ENCODE measurements around the gene KCTD7.
"Not testable (repeated sequence)": the region's sequence is repeated elsewhere in the genome, so short reads cannot be mapped to it uniquely, and the experiment has no call there.

Gene KCTD7

GRCh38 chr7:66628361-66629221, at the start of gene KCTD7:
Gene KCTD7 (plus strand): TSS chr7:66628881. CDS start chr7:66629065, 184 bp downstream.
- peak; percentile 65 for DNase-seq (ENCODE audit: low read depth)

- DNase-seq (ENCODE audit: low read depth): not testable (repeated sequence)
Measured at GRCh38 chr7:66580380-66580779, 48.3 kb upstream of the KCTD7 start.

GRCh38 chr7:66582816-66583489, 45.7 kb upstream of the KCTD7 start:
- DNase-seq (ENCODE audit: low read depth): not testable (repeated sequence)

GRCh38 chr7:66583490-66584110, 45.1 kb upstream of the KCTD7 start:
- no peak for DNase-seq (ENCODE audit: low read depth)

- no peak for DNase-seq (ENCODE audit: low read depth)
Measured at GRCh38 chr7:66586181-66586580, 42.5 kb upstream of the KCTD7 start.

DNA sequence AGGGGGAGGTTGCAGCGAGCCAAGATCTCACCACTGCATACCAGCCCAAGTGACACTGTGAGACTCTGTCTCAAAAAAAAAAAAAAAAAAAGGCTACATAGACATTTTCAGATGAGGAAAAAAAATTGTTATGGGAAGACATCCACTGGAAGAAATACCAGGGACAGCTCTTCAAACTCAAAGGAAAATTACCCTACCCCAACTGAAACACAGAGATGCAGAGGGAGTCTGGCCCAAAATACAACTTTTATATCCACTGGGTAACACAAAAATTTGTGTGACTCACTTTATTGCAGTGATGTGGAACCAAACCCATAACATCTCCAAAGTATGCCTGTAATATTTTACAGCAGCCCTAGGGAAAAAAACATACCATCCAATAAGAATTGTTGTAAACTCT, 40.5 kb upstream of the KCTD7 start:
- not testable (repeated sequence) for DNase-seq (ENCODE audit: low read depth)

DNA sequence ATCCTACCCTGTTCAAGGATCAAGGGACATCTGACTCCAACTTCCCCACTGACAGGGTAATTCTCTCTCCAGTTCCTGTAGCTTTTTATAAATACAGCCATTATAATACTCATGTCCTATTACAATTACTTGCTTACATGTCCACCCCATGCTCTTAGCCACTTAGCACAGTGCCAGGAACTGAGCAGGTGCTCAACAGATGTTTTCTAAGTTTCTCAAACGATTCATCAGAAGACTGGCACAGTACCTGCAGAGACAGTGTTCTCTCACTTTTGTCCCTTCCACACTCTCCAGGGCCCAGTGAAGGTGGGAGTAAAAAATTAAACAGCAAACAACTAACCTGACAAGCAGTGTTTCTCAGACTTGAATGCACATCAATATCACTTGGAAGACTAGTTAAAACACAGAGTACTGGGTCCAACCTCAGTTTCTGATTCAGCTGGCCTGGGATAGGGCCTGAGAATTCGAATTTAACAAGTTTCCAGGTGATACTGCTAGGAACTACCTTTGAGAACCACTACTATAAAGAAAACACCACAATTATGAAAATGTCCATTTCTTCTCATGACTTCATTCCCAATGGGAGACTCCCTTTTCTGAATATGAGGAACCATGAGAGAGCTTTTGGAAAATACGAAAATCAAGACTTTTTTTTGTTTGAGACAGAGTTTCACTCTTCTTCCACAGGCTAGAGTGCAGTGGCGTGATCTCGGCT, 39.7 kb upstream of the KCTD7 start:
- DNase-seq (ENCODE audit: low read depth): not testable (repeated sequence)

DNA sequence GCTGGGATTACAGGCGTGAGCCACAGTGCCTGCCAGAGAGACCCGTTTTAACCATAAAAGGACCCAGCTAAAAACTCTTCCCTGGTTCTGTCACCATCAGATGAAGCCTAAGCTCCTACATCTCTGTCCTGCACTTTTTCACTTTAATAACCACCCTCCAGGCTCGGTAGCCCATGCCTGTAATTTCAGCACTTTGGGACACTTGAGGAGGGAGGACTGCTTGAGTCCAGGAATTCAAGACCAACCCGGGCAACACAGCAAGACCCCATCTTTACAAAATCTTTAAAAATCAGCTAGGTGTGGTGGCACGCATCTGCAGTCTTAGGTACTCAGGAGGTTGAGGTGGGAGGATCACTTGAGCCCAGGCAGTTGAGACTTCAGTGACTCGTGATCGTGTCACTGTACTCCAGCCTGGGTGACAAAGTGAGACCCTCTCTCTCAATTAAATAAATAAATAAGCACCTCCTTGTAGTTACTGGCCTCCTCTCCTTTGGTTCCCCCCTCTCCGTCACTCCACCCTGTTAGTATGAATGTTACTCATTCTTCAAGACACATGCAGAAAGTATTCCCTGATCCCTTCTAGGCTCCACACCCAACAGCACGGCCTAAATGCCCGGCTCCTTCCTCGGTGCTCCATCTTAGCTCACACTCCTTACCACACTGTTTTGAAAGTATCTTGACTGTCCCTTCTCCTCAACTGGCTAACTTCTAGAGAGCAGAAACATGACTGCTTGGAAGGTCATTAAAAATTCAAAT, 38.2 kb upstream of the KCTD7 start:
- peak; percentile 33 for DNase-seq (ENCODE audit: low read depth)

- not testable (repeated sequence) for DNase-seq (ENCODE audit: low read depth)
Measured at GRCh38 chr7:66591058-66591798, 37.5 kb upstream of the KCTD7 start.

- peak; percentile 53 for DNase-seq (ENCODE audit: low read depth)
Measured at GRCh38 chr7:66591799-66592596, 36.7 kb upstream of the KCTD7 start.

GRCh38 chr7:66592597-66593146, 36.0 kb upstream of the KCTD7 start:
- not testable (repeated sequence) for DNase-seq (ENCODE audit: low read depth)

- not testable (repeated sequence) for DNase-seq (ENCODE audit: low read depth)
Measured at GRCh38 chr7:66594082-66594481, 34.6 kb upstream of the KCTD7 start.

- no peak for DNase-seq (ENCODE audit: low read depth)
Measured at GRCh38 chr7:66597461-66597860, 31.2 kb upstream of the KCTD7 start.

- DNase-seq (ENCODE audit: low read depth): no peak
Measured at GRCh38 chr7:66602159-66602558, 26.5 kb upstream of the KCTD7 start.

DNA sequence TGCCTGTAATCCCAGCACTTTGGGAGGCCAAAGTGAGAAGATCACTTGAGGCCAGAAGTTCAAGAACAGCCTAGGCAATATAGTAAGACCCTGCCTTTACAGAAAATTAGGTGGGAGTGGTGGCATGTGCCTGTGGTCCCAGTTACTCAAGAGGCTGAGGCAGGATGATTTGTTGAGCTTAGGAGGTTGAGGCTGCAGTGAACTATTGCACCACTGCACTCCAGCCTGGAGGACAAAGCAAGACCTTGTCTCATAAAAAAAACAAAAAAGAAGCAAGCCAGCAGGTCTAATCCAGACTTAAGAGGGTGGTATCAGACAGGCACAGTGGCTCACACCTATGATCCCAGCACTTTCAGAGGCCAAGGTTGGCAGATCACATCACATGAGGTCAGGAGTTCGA, 24.5 kb upstream of the KCTD7 start:
- DNase-seq (ENCODE audit: low read depth): no peak

DNA sequence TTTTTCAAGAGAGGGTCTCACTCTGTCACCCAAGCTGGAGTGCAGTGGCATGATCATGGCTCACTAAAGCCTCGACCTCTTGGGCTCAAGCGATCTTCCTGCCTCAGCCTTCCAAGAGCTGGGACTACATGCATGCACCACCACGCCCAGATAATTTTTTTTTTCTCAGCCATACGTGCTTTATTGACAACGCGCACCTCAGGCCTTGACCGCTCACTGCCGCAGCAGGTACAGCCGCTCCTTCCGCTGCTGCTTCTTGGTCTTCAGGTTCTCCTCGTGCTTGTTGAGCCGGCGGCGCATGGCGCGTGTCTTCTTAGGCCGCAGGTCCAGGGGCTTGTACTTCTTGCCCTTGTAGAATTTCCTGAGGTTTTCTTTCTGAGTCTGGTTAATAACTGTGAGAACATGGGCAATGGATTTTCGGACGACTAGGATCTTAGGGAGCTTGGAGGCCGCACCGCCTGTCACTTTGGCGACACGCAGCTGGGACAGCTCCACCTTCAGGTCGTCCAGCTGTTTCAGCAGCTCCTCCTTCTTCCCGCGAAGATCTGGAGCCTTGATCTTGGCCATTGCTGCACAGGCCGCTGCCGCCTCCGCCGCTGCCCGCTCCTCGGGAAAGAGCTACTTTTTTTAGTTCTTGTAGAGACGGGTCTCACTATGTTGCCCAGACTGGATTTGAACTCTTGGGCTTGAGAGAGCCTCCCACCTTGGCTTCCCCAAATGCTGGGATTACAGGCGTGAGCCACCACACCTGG, 22.0 kb upstream of the KCTD7 start:
- DNase-seq (ENCODE audit: low read depth): not testable (repeated sequence)

DNA sequence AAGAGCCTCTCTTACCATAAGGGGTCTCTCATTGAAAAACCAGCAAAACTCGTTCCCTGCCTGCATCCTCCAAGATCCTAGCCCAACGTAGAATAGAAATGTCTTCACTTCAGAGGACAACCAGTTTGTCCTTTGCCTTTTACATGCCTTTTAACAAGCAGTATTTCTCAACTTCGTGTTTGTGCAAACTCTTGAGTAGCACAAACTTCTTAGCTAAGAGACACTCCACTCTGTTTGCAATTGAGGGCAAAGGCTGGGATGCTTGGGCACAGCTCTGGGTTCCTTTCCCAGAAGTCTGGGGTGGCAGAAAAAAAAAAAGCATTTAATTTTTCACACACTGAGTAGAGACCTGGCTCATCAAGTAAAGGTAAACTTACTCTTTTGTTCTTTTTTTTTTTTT, 19.5 kb upstream of the KCTD7 start:
- DNase-seq (ENCODE audit: low read depth): no peak

- DNase-seq (ENCODE audit: low read depth): not testable (repeated sequence)
Measured at GRCh38 chr7:66614596-66614995, 14.1 kb upstream of the KCTD7 start.

- DNase-seq (ENCODE audit: low read depth): no peak
Measured at GRCh38 chr7:66615699-66616098, 13.0 kb upstream of the KCTD7 start.
